Measurements from ENCODE around the gene DHX35.

Gene DHX35

GRCh38 chr20:38945012-38945411 is 17.1 kb upstream of the DHX35 start:
- TF ChIP-seq CTCF (IDR thresholded peaks at IDR 0.05; ENCODE audit: control extremely low read depth, extremely low read depth, low read depth, missing control alignments): no peak
- CTCF ChIA-PET: interaction anchor here (3.2 kb wide), 1 partner anchor 11 kb away, joined by 9 read pairs; no protein-coding TSS in a partner anchor
- POLR2A ChIA-PET: no interaction called here
- DNase-seq (ENCODE audit: extremely low spot score): no peak

GRCh38 chr20:38946836-38947235 is 15.3 kb upstream of the DHX35 start:
- ChIA-PET CTCF (no interaction called here), POLR2A (no interaction called here)

GRCh38 chr20:38947931-38948362 is 14.2 kb upstream of the DHX35 start:
- CTCF ChIA-PET: no interaction called here

More at GRCh38 chr20:38946836-38947235, 15.3 kb upstream of the DHX35 start:
- no peak for DNase-seq (ENCODE audit: extremely low spot score)
- TF ChIP-seq CTCF (IDR thresholded peaks at IDR 0.05; ENCODE audit: control extremely low read depth, extremely low read depth, low read depth, missing control alignments): no peak

GRCh38 chr20:38950254-38950653 is 11.9 kb upstream of the DHX35 start:
- ChIA-PET CTCF (interaction anchor here (0.7 to 2.3 kb wide), 5 partner anchors 9 to 98 kb away, joined by 3 to 8 read pairs (median 4); no protein-coding TSS in a partner anchor), POLR2A (no interaction called here)
- TF ChIP-seq CTCF (IDR thresholded peaks at IDR 0.05; ENCODE audit: control extremely low read depth, extremely low read depth, low read depth, missing control alignments): no peak
- no peak for DNase-seq (ENCODE audit: extremely low spot score)

More at GRCh38 chr20:38947931-38948362, 14.2 kb upstream of the DHX35 start:
- TF ChIP-seq CTCF (IDR thresholded peaks at IDR 0.05; ENCODE audit: control extremely low read depth, extremely low read depth, low read depth, missing control alignments): no peak
- POLR2A ChIA-PET: no interaction called here
- no peak for DNase-seq (ENCODE audit: extremely low spot score)

GRCh38 chr20:38951611-38952010 is 10.5 kb upstream of the DHX35 start:
- CTCF ChIA-PET: interaction anchor here (0.8 to 2.3 kb wide), 4 partner anchors 10 to 97 kb away, joined by 3 to 8 read pairs (median 4); partner anchors contain the start of gene DHX35
- no peak for DNase-seq (ENCODE audit: extremely low spot score)
- POLR2A ChIA-PET: no interaction called here
- TF ChIP-seq CTCF (IDR thresholded peaks at IDR 0.05; ENCODE audit: control extremely low read depth, extremely low read depth, low read depth, missing control alignments): no peak

- no peak for TF ChIP-seq CTCF (IDR thresholded peaks at IDR 0.05; ENCODE audit: control extremely low read depth, extremely low read depth, low read depth, missing control alignments)
- no peak for DNase-seq (ENCODE audit: extremely low spot score)
- POLR2A ChIA-PET: no interaction called here
- CTCF ChIA-PET: interaction anchor here (0.8 to 1.3 kb wide), 2 partner anchors 10 to 16 kb away, joined by 3 to 5 read pairs; partner anchors contain the start of gene DHX35
These were observed 10.0 kb upstream of the DHX35 start for GRCh38 chr20:38952153-38952552.
